CD14-positive monocyte (primary cell): Measurements from ENCODE around the gene ECHDC1. TPM values are rescaled to one million over a fixed set of nuclear protein-coding genes. Genes with fewer than 3 reads are reported as not detected.

Source experiments
- DNase-seq, 3 donors: peaks; one replicate each; pipeline ENCODE4 v3.0.0-alpha.2; 2011 to 2022
- H2AFZ ChIP-seq: 2 replicates; pipeline ENCODE4 v1.6.0; 2012; ENCODE audit warnings: mild to moderate bottlenecking, low read depth, low read length, inconsistent platforms; ENCODE audit not compliant: insufficient read depth, poor library complexity, severe bottlenecking
- H3K27ac ChIP-seq, 2 donors: 1 replicate in 1 of 2; 2 replicates in 1 of 2; pipeline ENCODE4 v1.5.1; 2012 to 2013; ENCODE audit warnings: low read length in 2 of 2, control low read depth in 1 of 2, inconsistent platforms in 1 of 2, low read depth in 1 of 2, mild to moderate bottlenecking in 1 of 2
- H3K27me3 ChIP-seq, 2 donors: one replicate each; pipeline versions ENCODE4 v1.6.0 to v1.6.1; 2011 to 2013; ENCODE audit warnings: low read length in 2 of 2; ENCODE audit not compliant: control insufficient read depth in 2 of 2, insufficient read depth in 2 of 2
- H3K36me3 ChIP-seq, 2 donors: replicated peaks in 1 of 2; 1 replicate in 1 of 2; 2 replicates in 1 of 2; pipeline versions ENCODE4 v1.5.1 to v1.6.1; 2012 to 2013; ENCODE audit warnings: low read length in 2 of 2, control low read depth in 1 of 2, inconsistent platforms in 1 of 2, mild to moderate bottlenecking in 1 of 2; ENCODE audit not compliant: insufficient read depth in 2 of 2, control insufficient read depth in 1 of 2
- H3K4me1 ChIP-seq, 2 donors: 1 replicate in 1 of 2; 2 replicates in 1 of 2; pipeline versions ENCODE4 v1.5.1 to v1.6.1; 2012 to 2013; ENCODE audit warnings: low read length in 2 of 2, control low read depth in 1 of 2, inconsistent platforms in 1 of 2, mild to moderate bottlenecking in 1 of 2, moderate library complexity in 1 of 2; ENCODE audit not compliant: insufficient read depth in 2 of 2, control insufficient read depth in 1 of 2
- H3K4me2 ChIP-seq: replicated peaks from 2 replicates; pipeline ENCODE3; 2012; ENCODE audit warnings: low read length, moderate library complexity, mild to moderate bottlenecking; ENCODE audit not compliant: poor library complexity, severe bottlenecking; ENCODE audit errors: extremely low read depth
- H3K4me3 ChIP-seq, 3 experiments: fragments of 200-600 bp in 1 of 3; sonication (generic) in 1 of 3; replicated peaks in 1 of 3; 1 replicate in 2 of 3; 2 replicates in 1 of 3; pipeline ENCODE4 v1.5.1; 2011 to 2013; ENCODE audit warnings: low read length in 3 of 3, mild to moderate bottlenecking in 3 of 3, control low read depth in 2 of 3, low read depth in 2 of 3, inconsistent platforms in 1 of 3, moderate library complexity in 1 of 3
- H3K79me2 ChIP-seq: 2 replicates; pipeline ENCODE4 v1.6.0; 2012; ENCODE audit warnings: mild to moderate bottlenecking, control low read depth, inconsistent platforms, low read length, moderate library complexity; ENCODE audit not compliant: insufficient read depth
- H3K9ac ChIP-seq: 2 replicates; pipeline ENCODE4 v1.6.0; 2017; ENCODE audit warnings: low read length, mild to moderate bottlenecking; ENCODE audit not compliant: insufficient read depth, poor library complexity, severe bottlenecking
- H3K9me3 ChIP-seq, 2 donors: replicated peaks in 1 of 2; 1 replicate in 1 of 2; 2 replicates in 1 of 2; pipeline versions ENCODE4 v1.5.1 to v1.6.1; 2012 to 2013; ENCODE audit warnings: low read length in 2 of 2, control low read depth in 1 of 2; ENCODE audit not compliant: control insufficient read depth in 1 of 2, insufficient read depth in 1 of 2
- H4K20me1 ChIP-seq: 2 replicates; pipeline ENCODE4 v1.6.0; 2012; ENCODE audit warnings: mild to moderate bottlenecking, low read length, control low read depth, moderate library complexity; ENCODE audit not compliant: insufficient read depth
- H3K27ac Mint-ChIP-seq, 7 donors: one replicate each; pipeline ENCODE4 v1.8.0; 2020; ENCODE audit warnings: mild to moderate bottlenecking in 7 of 7, mixed read lengths in 7 of 7, moderate library complexity in 6 of 7, inconsistent platforms in 2 of 7
- H3K27me3 Mint-ChIP-seq, 3 donors: one replicate each; pipeline ENCODE4 v1.8.0; 2021 to 2022; ENCODE audit warnings: low read depth in 3 of 3, mild to moderate bottlenecking in 3 of 3, mixed read lengths in 3 of 3, moderate library complexity in 3 of 3, inconsistent platforms in 1 of 3
- H3K36me3 Mint-ChIP-seq, 2 donors: one replicate each; pipeline ENCODE4 v1.8.0; 2020; ENCODE audit warnings: mixed read lengths in 2 of 2, inconsistent platforms in 1 of 2, mild to moderate bottlenecking in 1 of 2
- H3K4me1 Mint-ChIP-seq: one replicate; pipeline ENCODE4 v1.8.0; 2020; ENCODE audit warnings: mild to moderate bottlenecking, mixed read lengths
- H3K4me3 Mint-ChIP-seq, 2 donors: one replicate each; pipeline ENCODE4 v1.8.0; 2020; ENCODE audit warnings: mild to moderate bottlenecking in 2 of 2, mixed read lengths in 2 of 2, moderate library complexity in 1 of 2
- H3K9me3 Mint-ChIP-seq, 7 donors: one replicate each; pipeline ENCODE4 v1.8.0; 2020 to 2022; ENCODE audit warnings: mixed read lengths in 7 of 7, mild to moderate bottlenecking in 6 of 7, moderate library complexity in 6 of 7, inconsistent platforms in 2 of 7
- WGBS: methylation state at CpG from one replicate; pipeline ENCODE4 v1.1.5; 2013; ENCODE audit warnings: missing lambda C conversion rate; ENCODE audit not compliant: insufficient coverage; 5-methylcytosine and 5-hydroxymethylcytosine counted together
- intact Hi-C, 2 donors: fragments of 100-400 bp; cut with micrococcal nuclease; formaldehyde crosslinking; loops; one replicate each; pipeline versions ENCODE4 v1.15.0 to v1.15.1; 2023
- polyA plus RNA-seq, 3 donors: library from polyadenylated mRNA; depleted of rRNA in 1 of 3; unstranded in 2 of 3; stranded (reverse) in 1 of 3; fragments of 300-500 nt in 2 of 3; fragments of >200 nt in 1 of 3; fragmentation: Illumina TruSeq in 2 of 3; gene quantifications; 1 replicate in 2 of 3; 2 replicates in 1 of 3; pipeline ENCODE4 v1.2.3, GENCODE V29; 2012 to 2021
- TF ChIP-seq, protein P1 (sequence below): fragments of 200-600 bp; IDR thresholded peaks from one replicate; pipeline ENCODE4 v1.8.0; 2022; ENCODE audit warnings: antibody characterized with exemption, mild to moderate bottlenecking

Gene ECHDC1
- polyA plus RNA-seq, 3 donors = 36.4 to 104 (median 102) TPM

DNA sequence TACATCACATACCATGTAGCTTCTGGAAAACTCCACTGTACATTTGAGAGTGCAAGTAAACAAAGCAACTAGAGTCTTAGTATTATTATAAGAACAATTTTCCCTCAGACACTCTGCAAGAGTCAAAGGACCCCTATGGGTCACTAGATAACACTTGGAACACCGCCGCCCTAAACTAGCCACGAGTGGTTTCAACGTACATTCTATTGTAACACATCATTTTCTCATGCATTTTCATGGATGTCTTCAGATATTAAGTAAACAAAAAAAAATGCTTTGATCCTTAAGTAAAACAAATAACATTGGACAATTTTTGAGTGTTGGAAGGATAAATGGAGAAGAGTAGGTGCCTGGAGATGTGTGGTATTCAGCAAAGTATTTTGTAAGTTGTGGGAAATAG is 79.9 kb downstream of the ECHDC1 start:
- H3K27me3 ChIP-seq = no peaks in the 10 kb centered on the region
- no peaks in the 10 kb centered on the region for H3K27me3 Mint-ChIP-seq
- H3K27ac ChIP-seq = no peak overlapping the region
- no peak overlapping the region for H3K27ac Mint-ChIP-seq
- H3K36me3 Mint-ChIP-seq = no peaks in the 10 kb centered on the region
- no peak for DNase-seq
- no peak overlapping the region for H3K4me2 ChIP-seq
- peaks cover 9 to 25% of the 10 kb centered on the region in 2 donors for H3K4me1 ChIP-seq
- intact Hi-C loops = loop anchor here (10.0 kb wide), 2 partner anchors 59 to 81 kb away; partner anchors contain the start of gene ECHDC1 (in 1 of the 2)
- no peak overlapping the region for H3K4me3 ChIP-seq
- H2AFZ ChIP-seq = no peak overlapping the region
- peaks cover 24% of the 10 kb centered on the region for H3K4me1 Mint-ChIP-seq
- no peaks in the 10 kb centered on the region for H3K9me3 ChIP-seq
- peaks cover 0 to 2% (median 0%) of the 10 kb centered on the region in 7 donors for H3K9me3 Mint-ChIP-seq
- H4K20me1 ChIP-seq = no peaks in the 10 kb centered on the region
- no CpG with 5 or more reads among the region's 4 CpGs for WGBS
- H3K9ac ChIP-seq = no peak overlapping the region
- TF ChIP-seq, protein P1, sequence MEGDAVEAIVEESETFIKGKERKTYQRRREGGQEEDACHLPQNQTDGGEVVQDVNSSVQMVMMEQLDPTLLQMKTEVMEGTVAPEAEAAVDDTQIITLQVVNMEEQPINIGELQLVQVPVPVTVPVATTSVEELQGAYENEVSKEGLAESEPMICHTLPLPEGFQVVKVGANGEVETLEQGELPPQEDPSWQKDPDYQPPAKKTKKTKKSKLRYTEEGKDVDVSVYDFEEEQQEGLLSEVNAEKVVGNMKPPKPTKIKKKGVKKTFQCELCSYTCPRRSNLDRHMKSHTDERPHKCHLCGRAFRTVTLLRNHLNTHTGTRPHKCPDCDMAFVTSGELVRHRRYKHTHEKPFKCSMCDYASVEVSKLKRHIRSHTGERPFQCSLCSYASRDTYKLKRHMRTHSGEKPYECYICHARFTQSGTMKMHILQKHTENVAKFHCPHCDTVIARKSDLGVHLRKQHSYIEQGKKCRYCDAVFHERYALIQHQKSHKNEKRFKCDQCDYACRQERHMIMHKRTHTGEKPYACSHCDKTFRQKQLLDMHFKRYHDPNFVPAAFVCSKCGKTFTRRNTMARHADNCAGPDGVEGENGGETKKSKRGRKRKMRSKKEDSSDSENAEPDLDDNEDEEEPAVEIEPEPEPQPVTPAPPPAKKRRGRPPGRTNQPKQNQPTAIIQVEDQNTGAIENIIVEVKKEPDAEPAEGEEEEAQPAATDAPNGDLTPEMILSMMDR = no peak
- no peaks in the 10 kb centered on the region for H3K36me3 ChIP-seq
- H3K79me2 ChIP-seq = peaks cover 18% of the 10 kb centered on the region
- H3K4me3 Mint-ChIP-seq = no peak overlapping the region

DNA sequence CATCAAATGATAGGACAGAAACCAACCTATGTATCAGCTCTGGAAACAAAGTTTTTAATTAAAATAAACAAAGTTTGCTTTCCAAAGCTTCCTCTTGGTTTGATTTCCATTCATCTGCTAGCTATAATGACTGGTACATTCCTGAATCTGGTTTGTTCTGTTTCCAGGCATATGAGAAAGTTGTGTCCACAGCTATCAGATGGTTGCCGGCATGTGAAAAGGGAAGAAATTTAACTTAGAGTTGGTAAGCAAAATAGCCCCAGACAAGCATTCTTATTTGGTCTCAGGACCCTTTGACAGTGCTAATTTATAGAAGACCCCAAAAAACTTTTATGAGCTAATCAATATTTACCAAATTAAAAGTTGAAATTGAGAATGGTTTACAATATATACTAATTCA is 80.5 kb downstream of the ECHDC1 start:
- Histone ChIP-seq H3K9me3 (no peaks in the 10 kb centered on the region), H3K27ac (no peak overlapping the region), H3K27me3 (no peaks in the 10 kb centered on the region), H3K9ac (no peak overlapping the region), H3K4me1 (peaks cover 4 to 19% of the 10 kb centered on the region in 2 donors), H3K79me2 (peaks cover 12% of the 10 kb centered on the region), H2AFZ (no peak overlapping the region), H3K36me3 (no peaks in the 10 kb centered on the region), H4K20me1 (no peaks in the 10 kb centered on the region), H3K4me3 (no peak overlapping the region), H3K4me2 (no peak overlapping the region)
- TF ChIP-seq, protein P1 = no peak
- H3K27ac Mint-ChIP-seq = peak overlapping the region in 1 of 7 donors; percentile 30
- no peak overlapping the region for H3K4me3 Mint-ChIP-seq
- H3K9me3 Mint-ChIP-seq = peaks cover 0 to 2% (median 0%) of the 10 kb centered on the region in 7 donors
- no peaks in the 10 kb centered on the region for H3K36me3 Mint-ChIP-seq
- intact Hi-C loops = loop anchor here (10.0 kb wide), 2 partner anchors 58 to 82 kb away; partner anchors contain the start of gene ECHDC1 (in 1 of the 2)
- no peak for DNase-seq
- WGBS = no CpG with 5 or more reads among the region's 1 CpG
- peaks cover 18% of the 10 kb centered on the region for H3K4me1 Mint-ChIP-seq
- no peaks in the 10 kb centered on the region for H3K27me3 Mint-ChIP-seq
